Middle frontal gyrus (tissue), 1 donor: ENCODE data around the gene ZNRF3.

Experiments used
- DNase-seq: peaks from one replicate; pipeline ENCODE4 v3.0.0-alpha.2; 2015; ENCODE audit warnings: low spot score; ENCODE audit errors: extremely low spot score

Gene ZNRF3

DNA sequence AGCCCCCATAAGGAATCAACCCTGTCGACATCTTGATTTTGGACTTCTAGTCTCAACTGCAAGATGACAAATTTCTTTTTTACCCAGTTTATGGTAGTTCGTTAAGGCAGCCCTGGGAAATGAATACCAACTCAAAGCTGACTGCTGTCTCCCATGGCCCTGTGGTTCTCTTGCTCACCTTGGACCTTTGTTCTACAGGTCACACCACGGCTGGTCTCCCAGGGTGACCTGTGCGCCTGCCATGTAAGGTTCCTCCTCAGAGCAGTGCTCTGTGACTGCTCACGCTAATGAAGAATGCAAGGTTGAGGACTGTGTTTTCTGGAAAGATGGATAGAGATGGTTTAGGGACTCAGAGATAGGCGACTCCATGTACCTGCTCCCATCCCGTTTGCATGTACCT lies 68.2 kb downstream of the ZNRF3 start:
- DNase-seq = no peak

DNA sequence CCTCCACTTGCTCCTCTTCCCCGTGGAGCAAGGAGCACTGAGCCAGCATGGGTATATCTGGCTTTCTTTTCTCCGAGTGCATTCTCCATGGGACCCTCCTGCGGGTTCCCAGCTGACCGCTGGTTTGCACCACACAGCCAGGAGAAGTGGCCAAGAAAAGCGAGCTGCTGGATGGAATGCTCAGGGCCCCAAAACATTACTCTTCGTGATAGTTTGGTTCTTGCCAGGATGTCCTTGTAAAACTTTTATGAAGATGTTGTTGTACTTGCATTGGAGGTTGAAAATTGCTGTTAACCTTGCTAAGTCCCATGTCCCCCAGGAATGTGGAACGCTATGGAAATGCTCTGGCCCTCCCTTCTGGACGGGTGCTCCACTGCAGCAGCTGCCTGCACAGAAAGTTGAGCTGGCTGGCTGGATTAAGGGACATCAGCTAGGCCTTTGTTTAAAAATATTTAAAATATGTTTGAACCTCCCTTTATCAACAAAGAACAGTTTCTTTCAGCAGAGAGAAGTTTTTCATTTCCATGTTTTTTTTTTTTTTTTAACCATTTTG lies 68.7 kb downstream of the ZNRF3 start:
- no peak for DNase-seq

- DNase-seq = no peak
These were observed 69.5 kb downstream of the ZNRF3 start for GRCh38 chr22:28952857-28953256.

GRCh38 chr22:28953403-28953802 lies 70.0 kb downstream of the ZNRF3 start:
- DNase-seq = no peak

DNA sequence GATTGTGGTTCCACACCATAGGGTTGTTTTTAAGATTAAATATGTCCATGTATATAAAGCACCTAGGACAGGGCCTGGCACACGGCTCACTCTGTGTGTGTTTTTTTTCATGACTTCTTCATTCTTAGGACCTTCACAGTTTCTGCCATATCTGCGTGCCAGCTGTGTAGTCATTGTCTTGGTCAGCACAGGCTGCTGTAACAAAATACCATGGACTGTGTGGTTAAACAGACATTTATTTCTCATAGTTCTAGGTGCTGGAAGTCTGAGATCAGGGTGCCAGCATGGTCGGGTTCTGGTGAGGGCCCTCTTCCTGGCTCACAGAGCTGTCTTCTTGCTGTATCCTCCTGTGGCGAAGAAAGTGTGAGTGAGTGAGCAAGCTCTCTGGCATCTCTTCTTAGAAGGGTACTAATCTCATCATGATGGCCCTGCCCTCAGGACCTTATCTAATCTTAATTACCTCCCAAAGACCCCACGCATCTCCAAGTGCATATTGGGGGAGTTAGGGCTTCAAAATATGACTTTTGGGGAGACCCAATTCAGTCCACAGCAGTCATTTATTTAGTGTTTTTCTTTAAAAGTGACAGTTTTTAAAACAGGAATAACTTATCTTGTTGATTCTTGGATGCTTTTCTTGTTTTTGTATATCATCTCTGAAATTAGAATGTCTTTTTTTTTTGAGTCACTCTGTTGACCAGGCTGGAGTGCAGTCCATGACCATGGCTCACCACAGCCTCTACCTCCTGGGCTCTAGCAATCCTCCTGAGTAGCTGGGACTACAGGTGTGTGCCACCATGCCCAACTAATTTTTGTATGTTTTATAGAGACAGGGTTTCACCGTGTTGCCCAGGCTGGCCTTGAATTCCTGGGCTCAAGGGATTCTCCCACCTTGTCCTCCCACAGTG lies 70.9 kb downstream of the ZNRF3 start:
- DNase-seq = no peak

DNA sequence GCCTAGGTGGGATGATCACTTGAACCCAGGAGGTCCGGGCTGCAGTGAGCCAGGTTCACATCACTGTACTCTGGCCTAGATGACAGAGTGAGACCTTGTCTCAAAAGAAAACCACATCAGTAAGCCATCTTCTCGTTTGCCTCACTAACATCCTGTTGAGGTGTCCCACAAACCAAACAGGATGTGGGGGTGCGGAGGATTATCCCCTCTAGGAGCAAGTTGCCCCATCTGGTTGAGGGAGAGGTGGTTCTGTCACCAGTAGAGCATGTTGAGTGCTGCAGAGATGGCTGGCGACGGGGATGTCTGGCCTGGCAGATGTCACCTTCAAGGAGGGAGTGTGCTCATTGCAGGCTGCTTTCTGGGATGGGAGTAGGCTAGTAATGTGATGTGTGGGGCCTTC lies 72.4 kb downstream of the ZNRF3 start:
- DNase-seq = no peak

GRCh38 chr22:28956506-28956905 lies 73.1 kb downstream of the ZNRF3 start:
- DNase-seq = no peak

GRCh38 chr22:28958611-28959010 lies 75.2 kb downstream of the ZNRF3 start:
- no peak for DNase-seq

- DNase-seq = no peak
These were observed 78.7 kb downstream of the ZNRF3 start for GRCh38 chr22:28962042-28962554.

DNA sequence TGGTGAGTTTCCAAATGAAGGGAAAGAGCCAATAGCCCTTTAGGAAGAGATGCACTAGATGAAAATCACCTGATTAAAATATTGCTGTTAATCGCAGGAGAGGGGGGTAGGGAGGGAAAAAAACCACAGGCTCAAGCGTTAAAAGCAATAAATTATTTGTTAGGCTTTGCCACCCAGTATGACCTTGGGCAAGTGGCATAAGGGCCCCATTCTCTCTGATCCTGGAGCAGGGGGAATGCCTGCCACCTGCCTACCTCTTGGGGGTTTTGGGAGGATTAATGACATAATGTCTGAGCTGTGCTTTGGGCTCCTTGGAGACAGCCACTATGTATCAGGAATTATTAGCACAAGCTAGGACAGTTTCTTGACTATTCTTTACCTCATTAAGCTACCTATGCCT lies 80.0 kb downstream of the ZNRF3 start:
- no peak for DNase-seq

DNA sequence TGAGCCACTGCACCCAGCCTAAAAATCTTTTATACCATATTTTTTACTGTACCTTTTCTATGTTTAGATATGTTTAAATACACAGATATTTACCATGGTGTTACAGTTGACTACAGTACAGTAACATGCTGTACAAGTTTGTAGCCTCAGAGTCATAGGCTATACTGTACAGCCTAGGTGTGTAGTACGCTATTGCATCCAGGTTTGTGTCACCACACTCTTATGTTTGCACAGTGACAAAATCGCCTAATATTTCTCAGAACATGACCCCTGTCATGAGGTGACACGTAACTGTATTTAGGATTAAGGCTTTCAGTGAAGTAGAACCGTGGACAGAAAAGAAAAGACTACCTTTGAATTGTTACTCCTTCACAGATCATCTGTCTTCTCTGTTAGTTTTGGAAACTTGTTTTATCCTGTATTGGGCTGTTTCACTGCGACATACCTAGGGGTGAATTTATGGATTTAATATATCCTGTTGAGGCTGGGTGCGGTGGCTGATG lies 83.8 kb downstream of the ZNRF3 start:
- DNase-seq = no peak

DNA sequence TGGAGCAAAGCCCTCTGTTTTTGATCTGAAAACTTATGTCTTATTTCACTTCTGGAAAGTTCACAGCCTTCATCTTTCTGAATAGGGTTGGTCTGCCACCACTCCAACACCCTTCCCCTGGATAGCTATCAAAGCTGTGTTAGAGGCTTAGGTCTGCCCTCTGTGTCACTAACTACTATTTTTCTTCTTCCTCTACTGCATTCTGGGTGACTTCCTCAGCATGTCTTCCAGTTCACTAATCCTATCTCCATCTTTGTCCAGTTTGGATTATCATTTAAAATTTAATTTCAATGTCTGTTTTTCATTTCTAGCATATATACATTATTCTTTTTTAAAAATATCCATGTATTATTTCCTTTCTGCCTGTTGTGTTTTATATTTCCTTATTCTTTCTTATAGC lies 84.6 kb downstream of the ZNRF3 start:
- DNase-seq = no peak

- DNase-seq = no peak
These were observed 86.2 kb downstream of the ZNRF3 start for GRCh38 chr22:28969401-28970168.

DNA sequence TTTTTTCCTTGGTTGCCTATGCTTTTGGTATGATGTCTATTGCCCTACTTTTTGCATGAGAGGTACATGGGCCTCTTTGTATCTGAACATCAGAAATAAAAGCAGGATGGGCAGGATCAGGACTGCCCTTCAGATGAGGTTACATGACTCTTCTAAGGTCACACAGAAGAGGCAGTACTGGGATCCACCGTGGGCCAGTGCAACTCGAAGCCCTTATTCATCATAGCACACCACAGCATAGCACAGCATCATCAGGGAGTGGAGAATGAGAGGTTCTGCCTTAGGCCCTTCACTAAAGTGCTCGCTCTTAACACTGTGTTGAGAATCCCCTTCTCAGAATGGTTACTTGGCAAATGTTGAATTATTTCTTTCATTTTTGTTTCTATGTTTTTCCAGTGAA lies 90.0 kb downstream of the ZNRF3 start:
- no peak for DNase-seq

- DNase-seq = no peak
These were observed 93.7 kb downstream of the ZNRF3 start for GRCh38 chr22:28977060-28977459.

GRCh38 chr22:28977481-28977971 lies 94.2 kb downstream of the ZNRF3 start:
- DNase-seq = no peak

DNA sequence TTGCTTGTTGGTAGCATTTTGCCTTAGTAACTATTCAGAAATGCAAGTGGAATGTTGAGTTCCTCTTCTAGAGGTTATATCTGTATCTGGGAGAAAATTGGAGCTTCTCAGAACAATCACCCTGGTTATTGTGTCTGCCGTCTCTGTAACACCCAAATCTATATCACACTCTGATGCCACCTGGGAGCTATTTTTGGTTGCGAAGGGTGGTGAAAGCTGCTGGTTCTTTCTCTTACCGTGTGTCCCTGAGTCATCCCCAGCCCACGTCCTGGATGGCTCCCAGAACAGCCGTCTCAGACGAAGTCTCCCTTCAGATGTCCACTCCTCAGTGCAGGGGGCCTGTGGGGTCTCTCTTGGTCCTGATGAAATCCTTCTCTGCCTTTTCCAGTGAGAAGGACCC lies 94.8 kb downstream of the ZNRF3 start:
- no peak for DNase-seq

GRCh38 chr22:28978863-28979796 lies 95.8 kb downstream of the ZNRF3 start:
- no peak for DNase-seq

- DNase-seq = no peak
These were observed 97.0 kb downstream of the ZNRF3 start for GRCh38 chr22:28980326-28980725.

GRCh38 chr22:28981818-28982499 lies 98.6 kb downstream of the ZNRF3 start:
- DNase-seq = no peak
